Measurements from ENCODE around the gene TRIM29. TPM values are rescaled to one million over a fixed set of nuclear protein-coding genes. Genes with fewer than 3 reads are reported as not detected.

Gene TRIM29
- total and polyA plus RNA-seq, 4 donors, result 4.4 to 26.6 (median 16.9) TPM

DNA sequence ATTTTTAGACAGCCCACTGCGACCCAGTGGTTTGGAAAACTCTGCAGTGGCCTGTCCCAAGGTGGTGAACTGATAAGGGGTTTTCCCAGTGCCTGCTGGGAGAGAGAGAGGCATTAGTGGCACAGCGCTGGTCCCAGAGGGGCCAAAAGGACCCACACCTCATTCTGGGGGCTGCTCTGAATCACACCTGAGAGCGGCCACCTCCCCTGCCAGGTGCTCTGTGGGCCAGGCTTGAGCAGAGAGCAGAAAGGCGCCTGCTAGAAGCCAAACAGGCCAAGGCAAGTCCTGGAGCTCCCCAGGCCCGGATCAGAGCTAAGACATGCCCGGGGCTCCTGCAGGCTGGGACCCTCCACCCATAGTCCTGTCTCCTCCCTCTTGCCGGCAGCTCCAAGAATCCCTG is 20.9 kb downstream of the TRIM29 start:
- no peaks in the 10 kb centered on the region for H3K4me1 ChIP-seq (ENCODE audit: control insufficient read depth in 5 of 5, insufficient read depth in 5 of 5, low read length in 5 of 5)
- no peak overlapping the region for H3K27ac ChIP-seq (ENCODE audit: low read depth in 1 of 2, low read length in 1 of 2)
- ATAC-seq (ENCODE audit: insufficient read depth, low FRiP score) (no peak), DNase-seq (no peak)
- 78 to 84% methylated on average over 7 of the region's 7 CpGs for WGBS, 2 donors
- peaks cover 0 to 8% (median 0%) of the 10 kb centered on the region in 3 donors for H3K27me3 ChIP-seq (ENCODE audit: control insufficient read depth in 3 of 3, insufficient read depth in 3 of 3, low read length in 2 of 3)
- no peak overlapping the region for H3K9ac ChIP-seq (ENCODE audit: insufficient read depth in 1 of 2, low read length in 2 of 2)
- no peak for TF ChIP-seq CTCF (IDR thresholded peaks at IDR 0.05; ENCODE audit: control extremely low read depth, extremely low read depth)
- H3K36me3 ChIP-seq (ENCODE audit: control insufficient read depth in 4 of 4, insufficient read depth in 4 of 4, low read length in 4 of 4), result no peaks in the 10 kb centered on the region
- H3K9me3 ChIP-seq (ENCODE audit: control insufficient read depth in 4 of 4, insufficient read depth in 3 of 4, low read length in 3 of 4), result peaks cover 0 to 2% (median 0%) of the 10 kb centered on the region in 4 donors
- no peak overlapping the region for H3K4me3 ChIP-seq

DNA sequence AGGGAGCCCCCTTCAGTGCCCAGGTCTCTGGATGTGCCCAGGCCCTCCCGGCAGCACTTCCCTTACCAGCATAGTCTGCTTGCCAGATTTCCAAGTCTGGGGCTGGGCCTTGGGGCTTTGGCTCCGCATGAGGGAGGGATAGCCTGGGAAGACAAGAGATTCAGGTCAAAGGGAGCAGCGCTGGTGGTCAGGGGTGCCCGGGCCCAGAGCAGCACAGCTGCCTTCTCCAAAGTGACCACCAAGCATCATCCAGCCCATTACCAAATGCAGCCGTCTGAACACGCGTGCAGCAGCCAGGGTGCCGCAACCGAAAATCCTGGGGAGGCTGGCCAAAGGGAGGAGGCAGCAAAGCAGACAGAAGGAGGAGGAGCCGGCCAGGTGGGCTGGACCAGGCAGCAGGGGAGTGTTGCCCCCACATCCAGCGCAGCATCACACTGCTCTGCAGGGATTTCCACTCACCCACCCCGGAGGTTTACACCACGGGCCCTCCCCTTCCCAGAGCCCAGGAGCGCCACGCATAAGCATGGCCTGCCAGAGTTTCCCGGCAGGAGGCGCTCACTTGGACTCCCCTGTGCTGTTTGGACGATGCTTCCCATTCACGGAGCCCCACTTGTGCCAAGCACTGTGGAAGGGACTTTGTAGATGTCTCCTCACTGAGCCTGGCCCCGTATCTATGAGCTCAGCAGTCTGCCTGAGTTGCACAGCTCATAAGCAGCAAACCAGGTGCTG is 22.5 kb downstream of the TRIM29 start:
- Histone ChIP-seq H3K27me3 (ENCODE audit: control insufficient read depth in 3 of 3, insufficient read depth in 3 of 3, low read length in 2 of 3) (peaks cover 0 to 8% (median 0%) of the 10 kb centered on the region in 3 donors), H3K27ac (ENCODE audit: low read depth in 1 of 2, low read length in 1 of 2) (no peak overlapping the region), H3K4me1 (ENCODE audit: control insufficient read depth in 5 of 5, insufficient read depth in 5 of 5, low read length in 5 of 5) (no peaks in the 10 kb centered on the region), H3K36me3 (ENCODE audit: control insufficient read depth in 4 of 4, insufficient read depth in 4 of 4, low read length in 4 of 4) (no peaks in the 10 kb centered on the region), H3K4me3 (no peak overlapping the region), H3K9me3 (ENCODE audit: control insufficient read depth in 4 of 4, insufficient read depth in 3 of 4, low read length in 3 of 4) (no peaks in the 10 kb centered on the region), H3K9ac (ENCODE audit: insufficient read depth in 1 of 2, low read length in 2 of 2) (no peak overlapping the region)
- 62 to 68% methylated on average over 20 of the region's 20 CpGs for WGBS, 2 donors
- ATAC-seq (ENCODE audit: insufficient read depth, low FRiP score) (no peak), DNase-seq (no peak)
- TF ChIP-seq CTCF (IDR thresholded peaks at IDR 0.05; ENCODE audit: control extremely low read depth, extremely low read depth), result no peak

DNA sequence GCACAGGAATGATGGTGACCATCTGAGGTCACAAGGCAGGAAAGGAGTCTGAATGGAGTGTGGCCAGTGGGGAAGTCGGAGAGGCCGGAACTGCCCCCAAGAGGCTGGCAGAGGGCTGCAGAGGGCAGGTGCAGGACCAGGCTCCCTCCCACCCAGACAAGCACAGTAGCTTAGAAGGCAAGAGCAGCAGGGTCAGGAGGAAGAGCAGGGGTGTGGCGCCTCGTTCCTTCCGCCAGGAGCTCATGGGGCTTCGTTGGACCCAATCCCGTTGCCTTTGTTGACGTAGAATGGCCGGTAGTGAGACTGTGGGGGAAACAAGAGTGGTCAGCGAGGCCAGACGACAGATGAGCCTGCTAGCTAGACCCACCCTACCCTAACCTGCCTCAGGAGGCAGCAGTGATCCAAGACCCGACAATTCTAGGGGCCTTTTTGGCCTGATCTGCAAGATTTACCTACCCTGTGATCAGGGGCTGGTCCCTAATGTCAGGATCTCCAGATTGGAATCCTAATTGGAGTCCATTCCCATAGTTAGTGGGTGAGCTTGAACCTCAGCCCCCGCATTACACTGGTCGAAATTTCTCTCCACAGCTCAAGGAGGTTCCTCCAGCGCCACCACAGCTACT is 25.6 kb downstream of the TRIM29 start:
- 74% methylated on average over 15 of the region's 15 CpGs for WGBS, 2 donors

More for the DNA sequence above, 25.6 kb downstream of the TRIM29 start:
- Histone ChIP-seq H3K4me1 (ENCODE audit: control insufficient read depth in 5 of 5, insufficient read depth in 5 of 5, low read length in 5 of 5) (no peaks in the 10 kb centered on the region), H3K27ac (ENCODE audit: low read depth in 1 of 2, low read length in 1 of 2) (no peak overlapping the region), H3K9ac (ENCODE audit: insufficient read depth in 1 of 2, low read length in 2 of 2) (no peak overlapping the region), H3K9me3 (ENCODE audit: control insufficient read depth in 4 of 4, insufficient read depth in 3 of 4, low read length in 3 of 4) (no peaks in the 10 kb centered on the region), H3K36me3 (ENCODE audit: control insufficient read depth in 4 of 4, insufficient read depth in 4 of 4, low read length in 4 of 4) (no peaks in the 10 kb centered on the region), H3K27me3 (ENCODE audit: control insufficient read depth in 3 of 3, insufficient read depth in 3 of 3, low read length in 2 of 3) (peaks cover 0 to 5% (median 0%) of the 10 kb centered on the region in 3 donors), H3K4me3 (no peak overlapping the region)
- ATAC-seq (ENCODE audit: insufficient read depth, low FRiP score) (no peak), DNase-seq (no peak)
- TF ChIP-seq CTCF (IDR thresholded peaks at IDR 0.05; ENCODE audit: control extremely low read depth, extremely low read depth), result no peak
